OCI-LY7 (cell line): Measurements from ENCODE around the gene AHCY.
"Not testable (repeated sequence)": the region's sequence is repeated elsewhere in the genome, so short reads cannot be mapped to it uniquely, and the experiment has no call there.

Experiments used
- EZH2phosphoT487 ChIP-seq: fragments of 200-600 bp; sonication (generic); IDR thresholded peaks from 2 replicates; pipeline ENCODE4 v1.6.1; 2018; ENCODE audit warnings: low read depth, borderline replicate concordance, mild to moderate bottlenecking, mixed run types, antibody characterized with exemption, low read length, moderate library complexity, mixed read lengths
- TF ChIP-seq, protein P1 (sequence below): fragments of 200-600 bp; sonication (generic); conservative IDR thresholded peaks from 2 replicates; pipeline ENCODE4 v1.5.1; 2014; ENCODE audit warnings: mild to moderate bottlenecking, antibody characterized with exemption, low read length, moderate library complexity, mixed read lengths

DNA sequence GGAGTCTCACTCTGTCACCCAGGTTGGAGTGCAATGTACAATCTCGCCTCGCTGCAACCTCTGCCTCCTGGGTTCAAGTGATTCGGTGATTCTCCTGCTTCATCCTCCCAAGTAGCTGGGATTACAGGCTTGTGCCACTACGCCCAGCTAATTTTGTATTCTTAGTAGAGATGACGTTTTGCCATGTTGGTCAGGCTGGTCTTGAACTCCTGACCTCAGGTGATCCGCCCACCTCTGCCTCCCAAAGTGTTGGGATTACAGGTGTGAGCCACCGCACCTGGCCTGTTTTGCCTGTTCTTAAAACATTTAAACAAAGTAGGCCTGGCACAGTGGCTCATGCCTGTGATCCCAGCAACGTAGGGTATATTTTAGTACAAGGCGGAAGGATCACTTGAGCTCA is 38.0 kb upstream of the AHCY start:
- TF ChIP-seq, protein P1, sequence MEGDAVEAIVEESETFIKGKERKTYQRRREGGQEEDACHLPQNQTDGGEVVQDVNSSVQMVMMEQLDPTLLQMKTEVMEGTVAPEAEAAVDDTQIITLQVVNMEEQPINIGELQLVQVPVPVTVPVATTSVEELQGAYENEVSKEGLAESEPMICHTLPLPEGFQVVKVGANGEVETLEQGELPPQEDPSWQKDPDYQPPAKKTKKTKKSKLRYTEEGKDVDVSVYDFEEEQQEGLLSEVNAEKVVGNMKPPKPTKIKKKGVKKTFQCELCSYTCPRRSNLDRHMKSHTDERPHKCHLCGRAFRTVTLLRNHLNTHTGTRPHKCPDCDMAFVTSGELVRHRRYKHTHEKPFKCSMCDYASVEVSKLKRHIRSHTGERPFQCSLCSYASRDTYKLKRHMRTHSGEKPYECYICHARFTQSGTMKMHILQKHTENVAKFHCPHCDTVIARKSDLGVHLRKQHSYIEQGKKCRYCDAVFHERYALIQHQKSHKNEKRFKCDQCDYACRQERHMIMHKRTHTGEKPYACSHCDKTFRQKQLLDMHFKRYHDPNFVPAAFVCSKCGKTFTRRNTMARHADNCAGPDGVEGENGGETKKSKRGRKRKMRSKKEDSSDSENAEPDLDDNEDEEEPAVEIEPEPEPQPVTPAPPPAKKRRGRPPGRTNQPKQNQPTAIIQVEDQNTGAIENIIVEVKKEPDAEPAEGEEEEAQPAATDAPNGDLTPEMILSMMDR, result not testable (repeated sequence)
- not testable (repeated sequence) for TF ChIP-seq EZH2phosphoT487
